ENCODE results near the gene CP.
"Not testable (repeated sequence)": the region's sequence is repeated elsewhere in the genome, so short reads cannot be mapped to it uniquely, and the experiment has no call there.

The CP gene

DNA sequence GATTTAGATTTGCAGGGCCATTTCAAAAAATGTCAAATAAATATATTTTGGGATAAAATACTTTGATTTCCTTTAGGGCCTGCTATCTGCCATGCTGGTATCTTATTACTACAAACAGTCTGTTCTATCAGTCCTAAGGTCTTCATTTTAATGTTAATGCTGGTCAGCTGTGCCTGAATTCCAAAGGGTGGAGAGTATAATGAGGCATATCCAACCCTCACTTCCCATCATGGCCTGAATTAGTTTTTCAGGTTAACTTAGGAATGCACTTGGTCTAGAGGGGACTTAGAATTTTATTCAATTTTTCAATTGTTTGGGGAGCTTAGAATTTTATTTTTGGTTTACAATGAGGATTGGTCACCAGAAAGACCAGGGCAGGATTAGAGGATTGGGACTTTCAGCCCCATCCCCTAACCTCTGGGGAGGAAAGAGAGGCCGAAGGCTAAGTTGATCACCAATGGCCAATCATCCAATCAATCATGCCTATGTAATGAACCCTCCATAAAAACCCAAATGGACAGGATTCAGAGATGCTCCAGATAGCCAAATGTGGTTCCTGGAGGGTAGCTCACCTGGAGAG is 17.8 kb upstream of the CP start:
- no peaks in the 10 kb centered on the region for H3K36me3 ChIP-seq (ENCODE audit: control insufficient read depth, insufficient read depth, low read length)
- no peaks in the 10 kb centered on the region for H3K79me2 ChIP-seq
- no peak overlapping the region for H3K4me3 ChIP-seq (ENCODE audit: low read depth, low read length)
- TF ChIP-seq, protein P1, sequence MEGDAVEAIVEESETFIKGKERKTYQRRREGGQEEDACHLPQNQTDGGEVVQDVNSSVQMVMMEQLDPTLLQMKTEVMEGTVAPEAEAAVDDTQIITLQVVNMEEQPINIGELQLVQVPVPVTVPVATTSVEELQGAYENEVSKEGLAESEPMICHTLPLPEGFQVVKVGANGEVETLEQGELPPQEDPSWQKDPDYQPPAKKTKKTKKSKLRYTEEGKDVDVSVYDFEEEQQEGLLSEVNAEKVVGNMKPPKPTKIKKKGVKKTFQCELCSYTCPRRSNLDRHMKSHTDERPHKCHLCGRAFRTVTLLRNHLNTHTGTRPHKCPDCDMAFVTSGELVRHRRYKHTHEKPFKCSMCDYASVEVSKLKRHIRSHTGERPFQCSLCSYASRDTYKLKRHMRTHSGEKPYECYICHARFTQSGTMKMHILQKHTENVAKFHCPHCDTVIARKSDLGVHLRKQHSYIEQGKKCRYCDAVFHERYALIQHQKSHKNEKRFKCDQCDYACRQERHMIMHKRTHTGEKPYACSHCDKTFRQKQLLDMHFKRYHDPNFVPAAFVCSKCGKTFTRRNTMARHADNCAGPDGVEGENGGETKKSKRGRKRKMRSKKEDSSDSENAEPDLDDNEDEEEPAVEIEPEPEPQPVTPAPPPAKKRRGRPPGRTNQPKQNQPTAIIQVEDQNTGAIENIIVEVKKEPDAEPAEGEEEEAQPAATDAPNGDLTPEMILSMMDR (IDR thresholded peaks at IDR 0.05), result no peak
- H3K4me1 ChIP-seq, result no peaks in the 10 kb centered on the region
- H2AFZ ChIP-seq, result no peak overlapping the region
- H3K27ac ChIP-seq, result no peak overlapping the region
- H3K9ac ChIP-seq, result no peak overlapping the region
- H3K27me3 ChIP-seq (ENCODE audit: control insufficient read depth, insufficient read depth, low read length), result no peaks in the 10 kb centered on the region
- H3K4me2 ChIP-seq (ENCODE audit: low read length), result no peak overlapping the region
- H3K9me3 ChIP-seq (ENCODE audit: control insufficient read depth, low read length), result no peaks in the 10 kb centered on the region

DNA sequence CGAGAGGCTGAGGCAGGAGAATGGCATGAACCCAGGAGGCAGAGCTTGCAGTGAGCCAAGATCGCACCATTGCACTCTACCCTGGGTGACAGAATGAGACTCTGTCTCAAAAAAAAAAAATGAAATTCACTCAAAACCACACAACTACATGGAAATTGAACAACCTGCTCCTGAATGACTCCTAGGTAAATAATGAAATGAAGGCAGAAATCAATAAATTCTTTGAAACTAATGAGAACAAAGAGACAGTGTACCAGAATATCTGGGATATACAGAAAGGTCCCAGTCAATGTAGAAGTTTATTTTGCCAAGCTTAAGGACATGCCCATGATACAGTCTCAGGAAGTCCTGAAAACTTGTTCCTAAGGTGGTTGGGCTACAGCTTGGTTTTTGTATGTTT is 16.6 kb upstream of the CP start:
- not testable (repeated sequence) for H3K27ac ChIP-seq; H3K9ac ChIP-seq; H3K9me3 ChIP-seq (ENCODE audit: control insufficient read depth, low read length)

DNA sequence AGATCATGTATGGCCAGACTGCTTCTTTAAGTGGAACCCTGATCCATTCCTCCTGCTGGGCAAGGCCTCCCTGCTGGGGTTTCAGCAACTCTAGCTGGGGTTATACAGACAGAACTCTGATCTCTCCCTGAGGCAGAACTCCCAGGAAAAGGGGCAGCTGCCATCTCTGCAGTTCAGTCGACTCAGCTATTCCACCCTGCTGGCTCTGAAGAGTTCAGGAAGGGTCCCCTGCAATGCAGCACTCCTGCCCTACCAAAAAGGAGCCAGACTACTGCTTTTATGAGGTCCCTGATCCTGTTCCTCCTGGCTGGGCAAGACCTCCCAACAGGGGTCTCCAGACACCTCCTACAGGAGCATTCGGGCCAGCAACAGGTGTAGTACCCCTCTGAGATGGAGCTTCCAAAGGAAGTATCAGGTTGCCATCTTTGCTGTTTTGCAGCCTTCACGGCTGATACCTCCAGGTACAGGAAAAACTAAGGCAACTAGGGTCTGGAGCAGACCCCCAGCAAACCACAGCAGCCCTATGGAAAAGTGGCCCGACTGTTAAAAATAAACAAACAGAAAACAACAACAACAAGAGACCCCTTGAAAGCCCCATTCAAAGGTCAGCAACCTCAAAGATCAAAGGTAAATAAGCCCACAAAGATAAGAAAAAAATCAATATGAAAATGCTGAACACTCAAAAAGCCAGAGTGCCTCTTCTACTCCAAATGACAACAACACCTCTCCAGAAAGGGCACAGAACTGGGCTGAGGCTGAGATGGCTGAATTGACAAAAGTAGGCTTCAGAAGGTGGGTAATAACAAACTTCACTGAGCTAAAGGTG is 14.2 kb upstream of the CP start:
- Histone ChIP-seq H3K27ac (no peak overlapping the region), H3K4me2 (ENCODE audit: low read length) (no peak overlapping the region), H3K27me3 (ENCODE audit: control insufficient read depth, insufficient read depth, low read length) (no peaks in the 10 kb centered on the region), H3K36me3 (ENCODE audit: control insufficient read depth, insufficient read depth, low read length) (no peaks in the 10 kb centered on the region), H3K4me1 (no peaks in the 10 kb centered on the region), H3K79me2 (no peaks in the 10 kb centered on the region), H2AFZ (no peak overlapping the region), H3K9ac (no peak overlapping the region), H3K9me3 (ENCODE audit: control insufficient read depth, low read length) (no peaks in the 10 kb centered on the region), H3K4me3 (ENCODE audit: low read depth, low read length) (no peak overlapping the region)
- TF ChIP-seq, protein P1 (IDR thresholded peaks at IDR 0.05), result no peak

More for the DNA sequence above, 16.6 kb upstream of the CP start:
- not testable (repeated sequence) for H3K4me3 ChIP-seq (ENCODE audit: low read depth, low read length); H3K27me3 ChIP-seq (ENCODE audit: control insufficient read depth, insufficient read depth, low read length); H2AFZ ChIP-seq; H3K4me1 ChIP-seq; H3K4me2 ChIP-seq (ENCODE audit: low read length); H3K36me3 ChIP-seq (ENCODE audit: control insufficient read depth, insufficient read depth, low read length); H3K79me2 ChIP-seq

DNA sequence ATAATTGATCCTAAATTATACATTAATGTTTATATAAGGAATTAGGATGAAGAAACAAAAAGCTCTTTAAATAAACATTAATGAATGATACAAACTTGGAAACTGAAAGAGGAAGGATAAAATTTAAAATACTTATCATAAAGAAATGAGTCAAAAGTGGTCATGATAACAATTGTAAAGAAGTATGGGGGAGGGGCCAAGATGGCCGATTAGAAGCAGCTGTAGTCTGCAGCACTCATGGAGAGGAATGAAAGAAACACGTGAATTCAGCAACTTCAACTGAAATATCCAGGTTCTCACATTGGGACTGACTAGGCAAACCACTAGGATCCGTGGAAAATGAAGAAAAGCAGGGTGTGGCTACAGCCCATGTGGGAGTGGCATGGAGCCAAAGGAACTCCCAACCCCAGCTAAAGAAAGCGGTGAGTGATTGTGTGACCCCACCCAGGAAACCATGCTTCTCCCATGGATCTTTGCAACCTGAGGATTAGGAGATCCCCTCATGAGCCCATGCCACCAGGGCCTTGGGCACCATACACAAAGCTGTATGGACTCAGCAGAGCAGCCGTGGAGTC is 13.1 kb upstream of the CP start:
- no peak overlapping the region for H3K4me3 ChIP-seq (ENCODE audit: low read depth, low read length)
- H3K36me3 ChIP-seq (ENCODE audit: control insufficient read depth, insufficient read depth, low read length), result no peaks in the 10 kb centered on the region
- no peak overlapping the region for H3K27ac ChIP-seq
- H3K9me3 ChIP-seq (ENCODE audit: control insufficient read depth, low read length), result no peaks in the 10 kb centered on the region
- H3K9ac ChIP-seq, result no peak overlapping the region
- no peaks in the 10 kb centered on the region for H3K79me2 ChIP-seq
- TF ChIP-seq, protein P1 (IDR thresholded peaks at IDR 0.05), result no peak
- H3K4me1 ChIP-seq, result no peaks in the 10 kb centered on the region
- H3K4me2 ChIP-seq (ENCODE audit: low read length), result no peak overlapping the region
- H3K27me3 ChIP-seq (ENCODE audit: control insufficient read depth, insufficient read depth, low read length), result no peaks in the 10 kb centered on the region
- H2AFZ ChIP-seq, result no peak overlapping the region

DNA sequence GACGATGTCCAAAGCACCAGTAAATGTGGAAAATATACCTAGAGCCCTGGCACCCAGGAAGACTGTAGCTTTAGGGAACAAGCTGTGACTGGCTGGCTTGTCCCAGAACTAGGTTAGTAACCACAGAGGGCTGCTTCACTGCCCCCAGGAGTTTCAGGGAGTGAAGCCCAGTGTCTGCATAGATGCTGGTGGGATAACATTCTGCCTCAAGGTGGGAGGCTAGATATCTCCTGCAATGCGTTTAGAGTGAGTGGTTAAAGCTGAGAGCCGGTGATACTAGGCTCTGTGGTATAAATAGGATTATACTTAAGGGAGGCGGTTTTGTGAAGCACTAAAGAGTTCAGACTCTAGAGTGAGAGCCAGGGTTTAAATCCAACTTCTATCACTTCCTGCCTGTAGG is 11.7 kb upstream of the CP start:
- no peak overlapping the region for H2AFZ ChIP-seq
- TF ChIP-seq, protein P1 (IDR thresholded peaks at IDR 0.05), result no peak
- no peaks in the 10 kb centered on the region for H3K79me2 ChIP-seq
- no peak overlapping the region for H3K4me3 ChIP-seq (ENCODE audit: low read depth, low read length)
- no peaks in the 10 kb centered on the region for H3K36me3 ChIP-seq (ENCODE audit: control insufficient read depth, insufficient read depth, low read length)
- H3K9me3 ChIP-seq (ENCODE audit: control insufficient read depth, low read length), result no peaks in the 10 kb centered on the region
- H3K27me3 ChIP-seq (ENCODE audit: control insufficient read depth, insufficient read depth, low read length), result no peaks in the 10 kb centered on the region
- no peak overlapping the region for H3K27ac ChIP-seq
- H3K9ac ChIP-seq, result no peak overlapping the region
- H3K4me2 ChIP-seq (ENCODE audit: low read length), result no peak overlapping the region
- no peaks in the 10 kb centered on the region for H3K4me1 ChIP-seq

Measured in parathyroid adenoma (tissue), 2 donors.